Endothelial cell of umbilical vein (primary cell): ENCODE measurements around the gene RAP1GAP2. TPM values are rescaled to one million over a fixed set of nuclear protein-coding genes. Genes with fewer than 3 reads are reported as not detected.

Source experiments
- BruUV-seq: library from RNA; stranded (reverse); fragments of 400-500 nt; replicated peaks from 2 replicates; lab custom pipeline; 2021; lab: Mats Ljungman, UMichigan
- CTCF ChIA-PET: fragments of 300-600, 350-600 bp; sonication (Branson Sonifier 250); formaldehyde crosslinking; loops from one replicate; lab custom pipeline; 2021; ENCODE audit warnings: antibody characterized with exemption, inconsistent platforms; lab: Charles Lee
- POLR2A ChIA-PET: fragments of 300-600, 350-600 bp; sonication (Branson Sonifier 250); formaldehyde crosslinking; loops from one replicate; lab custom pipeline; 2021; ENCODE audit warnings: antibody characterized with exemption, inconsistent platforms; lab: Charles Lee
- DNase-seq: peaks from one replicate; pipeline ENCODE4 v3.0.0-alpha.2; 2011; ENCODE audit warnings: low read depth, low spot score
- FAIRE-seq: peaks from 2 replicates; lab custom pipeline; 2011; peaks lifted over from hg19 to GRCh38; lab: Jason Lieb, UNC
- H2AFZ ChIP-seq: 2 replicates; pipeline ENCODE4 v1.6.0; 2012; ENCODE audit warnings: low read depth, low read length, control low read depth, inconsistent platforms
- H3K27ac ChIP-seq: 2 replicates; pipeline ENCODE4 v1.5.1; 2011; ENCODE audit warnings: low read depth, mild to moderate bottlenecking, control low read depth, low read length, moderate library complexity; ENCODE audit not compliant: insufficient read depth
- H3K27me3 ChIP-seq, 2 experiments: 2 replicates each; pipeline versions ENCODE4 v1.6.0 to v1.6.1; 2011; ENCODE audit warnings: low read length in 2 of 2, mixed read lengths in 1 of 2; ENCODE audit not compliant: control insufficient read depth in 2 of 2, insufficient read depth in 2 of 2
- H3K36me3 ChIP-seq, 2 experiments: 2 replicates in 1 of 2; 3 replicates in 1 of 2; pipeline ENCODE4 v1.5.1; 2011; ENCODE audit warnings: low read length in 2 of 2, mild to moderate bottlenecking in 1 of 2, moderate library complexity in 1 of 2; ENCODE audit not compliant: control insufficient read depth in 2 of 2, insufficient read depth in 2 of 2; ENCODE audit errors: extremely low read depth in 1 of 2
- H3K4me1 ChIP-seq: 3 replicates; pipeline ENCODE4 v1.5.1; 2011; ENCODE audit warnings: mild to moderate bottlenecking, low read length; ENCODE audit not compliant: control insufficient read depth, insufficient read depth; ENCODE audit errors: extremely low read depth
- H3K4me2 ChIP-seq: 2 replicates; pipeline ENCODE4 v1.6.1; 2011; ENCODE audit warnings: low read length, control low read depth, mixed read lengths; ENCODE audit not compliant: insufficient read depth
- H3K4me3 ChIP-seq, 3 experiments: fragments of 200-600 bp in 1 of 3; sonication (generic), shearing (Covaris generic) in 1 of 3; replicated peaks in 1 of 3; 2 replicates each; pipeline ENCODE4 v1.5.1; 2011 to 2016; ENCODE audit warnings: control low read depth in 3 of 3, low read length in 3 of 3, mild to moderate bottlenecking in 2 of 3, inconsistent platforms in 1 of 3, low read depth in 1 of 3, moderate library complexity in 1 of 3; ENCODE audit not compliant: insufficient read depth in 1 of 3
- H3K79me2 ChIP-seq: 2 replicates; pipeline ENCODE4 v1.6.0; 2012; ENCODE audit warnings: low read length, inconsistent platforms; ENCODE audit not compliant: control insufficient read depth, insufficient read depth
- H3K9ac ChIP-seq: replicated peaks from 2 replicates; pipeline ENCODE3; 2011; ENCODE audit warnings: low read length, control low read depth; ENCODE audit not compliant: insufficient read depth; ENCODE audit errors: extremely low read depth
- H3K9me1 ChIP-seq: replicated peaks from 3 replicates; pipeline ENCODE4 v1.6.0; 2011; ENCODE audit warnings: mild to moderate bottlenecking, low read length; ENCODE audit not compliant: control insufficient read depth, insufficient read depth; ENCODE audit errors: extremely low read depth
- H3K9me3 ChIP-seq: replicated peaks from 2 replicates; pipeline ENCODE4 v1.5.1; 2012; ENCODE audit warnings: low read length, inconsistent platforms; ENCODE audit not compliant: control insufficient read depth, insufficient read depth
- H4K20me1 ChIP-seq: replicated peaks from 2 replicates; pipeline ENCODE3; 2011; ENCODE audit warnings: mild to moderate bottlenecking, low read length; ENCODE audit not compliant: control insufficient read depth, insufficient read depth; ENCODE audit errors: extremely low read depth
- CTCF ChIP-seq, 2 donors: IDR thresholded peaks; 1 replicate in 1 of 2; 2 replicates in 1 of 2; pipeline ENCODE4 v1.5.1; 2011; ENCODE audit warnings: low read length in 2 of 2, mild to moderate bottlenecking in 2 of 2, moderate library complexity in 2 of 2, control low read depth in 1 of 2, inconsistent platforms in 1 of 2, low read depth in 1 of 2; ENCODE audit not compliant: insufficient read depth in 1 of 2; ENCODE audit errors: extremely low read depth in 1 of 2
- EZH2 ChIP-seq: IDR thresholded peaks from 2 replicates; pipeline ENCODE4 v1.6.1; 2012; ENCODE audit warnings: borderline replicate concordance, low read depth, mild to moderate bottlenecking, moderate library complexity, low read length, inconsistent platforms; ENCODE audit not compliant: severe bottlenecking
- FOS ChIP-seq: IDR thresholded peaks from 2 replicates; pipeline ENCODE4 v1.6.1; 2011; ENCODE audit warnings: mild to moderate bottlenecking, low read length, moderate library complexity, borderline replicate concordance; ENCODE audit not compliant: insufficient read depth
- GATA2 ChIP-seq: IDR thresholded peaks from 2 replicates; pipeline ENCODE4 v1.7.0; 2011; ENCODE audit warnings: low read depth, mild to moderate bottlenecking, moderate library complexity, mixed read lengths, low read length; ENCODE audit not compliant: insufficient read length, insufficient read depth
- JUN ChIP-seq: IDR thresholded peaks from 2 replicates; pipeline ENCODE4 v1.6.1; 2011; ENCODE audit warnings: borderline replicate concordance, low read depth; ENCODE audit not compliant: insufficient read length, insufficient read depth
- MAX ChIP-seq: IDR thresholded peaks from 2 replicates; pipeline ENCODE4 v1.6.1; 2011; ENCODE audit not compliant: insufficient read depth, insufficient read length
- MYC ChIP-seq: IDR thresholded peaks from one replicate; pipeline ENCODE4 v1.6.1; 2011; ENCODE audit warnings: mild to moderate bottlenecking, low read depth, low read length
- POLR2A ChIP-seq: IDR thresholded peaks from 2 replicates; pipeline ENCODE4 v1.6.1; 2012; ENCODE audit warnings: low read depth, mild to moderate bottlenecking, control low read depth, low read length
- POLR2AphosphoS5 ChIP-seq: IDR thresholded peaks from 2 replicates; pipeline ENCODE4 v1.6.1; 2012; ENCODE audit warnings: low read depth, mild to moderate bottlenecking, control low read depth, low read length, moderate library complexity; ENCODE audit not compliant: insufficient read depth
- dilution Hi-C: fragments of 300-500 bp; cut with MboI; formaldehyde crosslinking; loops from one replicate; pipeline ENCODE4 v1.15.0; 2019; ENCODE audit warnings: low sequenced_read_pairs; ENCODE audit not compliant: extremely low pct_ligation_motif_present
- intact Hi-C: fragments of 100-400 bp; cut with micrococcal nuclease; formaldehyde crosslinking; loops from one replicate; pipeline ENCODE4 v1.10.0; 2022
- polyA plus RNA-seq, 4 experiments: library from polyadenylated mRNA; depleted of rRNA in 3 of 4; stranded (reverse) in 3 of 4; unstranded in 1 of 4; fragments of >200 nt; gene quantifications; 2 replicates each; pipeline versions ENCODE4 v1.2.1 to v1.2.3, GENCODE V29; 2011 to 2012; ENCODE audit warnings: missing spikeins in 1 of 4
- total RNA-seq: library from RNA; stranded (reverse); gene quantifications from 2 replicates; pipeline ENCODE4 v1.2.3, GENCODE V29; 2021

The RAP1GAP2 gene
- total and polyA plus RNA-seq, 2 donors (not counting 3 experiments of a cell fraction or from before 2014, with no cell fraction given) = 1.4 to 3.6 TPM

- Histone ChIP-seq H4K20me1 (no peaks in the 10 kb centered on the region), H3K4me1 (peaks cover 17% of the 10 kb centered on the region), H3K27ac (peak overlapping the region; percentile 85), H3K4me3 (no peak overlapping the region), H2AFZ (peak overlapping the region; percentile 63), H3K27me3 (no peaks in the 10 kb centered on the region), H3K9me3 (no peaks in the 10 kb centered on the region), H3K4me2 (no peak overlapping the region), H3K9ac (peak overlapping the region; percentile 63), H3K36me3 (no peaks in the 10 kb centered on the region), H3K79me2 (no peaks in the 10 kb centered on the region), H3K9me1 (no peaks in the 10 kb centered on the region)
- peak; percentile 99 for DNase-seq
- dilution Hi-C loops (no loop called here), intact Hi-C loops (loop anchor here (1.0 to 2.0 kb wide), 4 partner anchors 26 to 155 kb away; no protein-coding TSS in a partner anchor)
- BruUV-seq = no TSS peak
- ChIA-PET POLR2A (interaction anchor here (1.1 kb wide), 1 partner anchor 67 kb away, joined by 3 read pairs; no protein-coding TSS in a partner anchor), CTCF (interaction anchor here (0.7 to 2.4 kb wide), 7 partner anchors 9 to 155 kb away, joined by 3 to 17 read pairs (median 7); no protein-coding TSS in a partner anchor)
- peak; percentile 100 for FAIRE-seq
- TF ChIP-seq POLR2AphosphoS5 (peak; percentile 67), MYC (no peak), JUN (peak; percentile 24), CTCF (IDR thresholded peaks at IDR 0.05; ENCODE audit: extremely low read depth in 1 of 2, insufficient read depth in 1 of 2, low read depth in 1 of 2, low read length in 2 of 2) (no peak), MAX (no peak), POLR2A (peak; percentile 20), FOS (peak; percentile 40), EZH2 (no peak), GATA2 (no peak)
Observed at GRCh38 chr17:3004150-3004801, 208.0 kb downstream of the RAP1GAP2 start.
